ENCODE measurements around the gene TSEN2. TPM values are rescaled to one million over a fixed set of nuclear protein-coding genes. Genes with fewer than 3 reads are reported as not detected.
A peak's percentile ranks its signal among the peaks of the same experiment; 100 is the strongest.

TSEN2 gene
- total RNA-seq, 1 donor from 2014 or later: 16.0 TPM

DNA sequence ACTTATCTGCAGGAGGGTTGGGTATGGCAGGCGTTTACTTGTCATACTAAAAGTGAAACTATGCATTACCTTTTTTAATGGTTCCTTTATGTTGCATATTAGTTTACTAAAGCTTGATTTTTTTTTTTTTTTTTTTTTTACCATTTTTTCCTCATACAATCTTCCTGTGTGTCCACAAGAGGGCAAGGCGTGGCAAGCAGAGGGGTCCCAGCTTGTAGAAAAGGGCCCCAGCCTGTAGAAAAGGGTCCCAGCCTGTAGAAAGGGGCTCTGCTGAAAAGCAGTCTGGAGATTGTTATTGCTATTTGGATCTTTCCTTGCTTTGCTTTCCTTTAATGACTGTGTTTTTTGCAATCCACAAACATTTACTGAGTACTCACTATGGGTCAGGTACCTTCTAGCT lies 94.5 kb downstream of the TSEN2 start:
- no peaks in the 10 kb centered on the region for H3K4me1 ChIP-seq
- TF ChIP-seq, protein P1, sequence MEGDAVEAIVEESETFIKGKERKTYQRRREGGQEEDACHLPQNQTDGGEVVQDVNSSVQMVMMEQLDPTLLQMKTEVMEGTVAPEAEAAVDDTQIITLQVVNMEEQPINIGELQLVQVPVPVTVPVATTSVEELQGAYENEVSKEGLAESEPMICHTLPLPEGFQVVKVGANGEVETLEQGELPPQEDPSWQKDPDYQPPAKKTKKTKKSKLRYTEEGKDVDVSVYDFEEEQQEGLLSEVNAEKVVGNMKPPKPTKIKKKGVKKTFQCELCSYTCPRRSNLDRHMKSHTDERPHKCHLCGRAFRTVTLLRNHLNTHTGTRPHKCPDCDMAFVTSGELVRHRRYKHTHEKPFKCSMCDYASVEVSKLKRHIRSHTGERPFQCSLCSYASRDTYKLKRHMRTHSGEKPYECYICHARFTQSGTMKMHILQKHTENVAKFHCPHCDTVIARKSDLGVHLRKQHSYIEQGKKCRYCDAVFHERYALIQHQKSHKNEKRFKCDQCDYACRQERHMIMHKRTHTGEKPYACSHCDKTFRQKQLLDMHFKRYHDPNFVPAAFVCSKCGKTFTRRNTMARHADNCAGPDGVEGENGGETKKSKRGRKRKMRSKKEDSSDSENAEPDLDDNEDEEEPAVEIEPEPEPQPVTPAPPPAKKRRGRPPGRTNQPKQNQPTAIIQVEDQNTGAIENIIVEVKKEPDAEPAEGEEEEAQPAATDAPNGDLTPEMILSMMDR (IDR thresholded peaks at IDR 0.05): no peak
- no peaks in the 10 kb centered on the region for H3K27me3 ChIP-seq
- intact Hi-C loops (cut with DNase I): no loop called here
- no peak overlapping the region for H3K4me3 ChIP-seq
- no peak for DNase-seq
- H3K27ac ChIP-seq: no peak overlapping the region
- no peaks in the 10 kb centered on the region for H3K9me3 ChIP-seq
- peaks cover 90% of the 10 kb centered on the region for H3K36me3 ChIP-seq
- no peak for ATAC-seq

DNA sequence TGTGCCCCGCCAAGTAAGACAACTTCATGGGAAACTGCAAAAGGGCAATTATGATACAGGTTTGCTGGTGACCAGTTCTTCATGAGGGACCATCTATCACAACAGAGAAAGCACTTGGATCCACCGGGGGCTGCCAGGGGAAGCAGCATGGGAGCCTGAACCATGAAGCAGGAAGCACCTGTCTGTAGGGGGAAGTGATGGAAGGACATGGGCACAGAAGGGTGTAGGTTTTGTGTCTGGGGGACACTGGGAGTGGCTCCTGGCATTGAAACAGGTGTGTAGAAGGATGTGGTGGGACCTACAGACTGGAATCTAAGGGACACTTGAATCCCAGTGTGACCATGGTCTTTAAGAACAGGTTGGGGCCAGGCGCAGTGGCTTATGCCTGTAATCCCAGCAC lies 95.2 kb downstream of the TSEN2 start:
- no peaks in the 10 kb centered on the region for H3K4me1 ChIP-seq
- H3K9me3 ChIP-seq: no peaks in the 10 kb centered on the region
- TF ChIP-seq, protein P1 (IDR thresholded peaks at IDR 0.05): no peak
- H3K27me3 ChIP-seq: no peaks in the 10 kb centered on the region
- intact Hi-C loops (cut with DNase I): no loop called here
- H3K27ac ChIP-seq: peak overlapping the region; percentile 51
- ATAC-seq: no peak
- no peak for DNase-seq
- H3K36me3 ChIP-seq: peaks cover 90% of the 10 kb centered on the region
- H3K4me3 ChIP-seq: no peak overlapping the region

DNA sequence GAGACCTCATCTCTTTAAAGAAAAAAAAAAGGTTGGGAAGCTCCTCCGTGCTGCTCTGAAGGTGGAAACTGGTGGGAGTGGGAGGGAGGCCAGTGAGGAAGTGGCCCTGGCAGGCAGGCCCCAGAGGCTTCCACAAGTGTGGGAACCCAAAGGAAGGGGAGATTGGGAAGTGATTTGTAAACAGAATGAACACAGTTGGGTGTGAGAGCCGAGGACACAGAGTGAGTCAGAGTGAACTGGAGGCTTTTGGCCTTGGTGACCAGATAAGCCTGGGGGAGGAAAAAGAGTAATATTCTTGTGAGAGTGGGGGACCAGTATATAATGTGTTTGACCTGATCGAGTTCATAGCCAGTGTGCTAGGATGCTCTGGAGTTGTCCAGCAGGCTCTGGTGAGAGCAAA lies 95.6 kb downstream of the TSEN2 start:
- TF ChIP-seq, protein P1 (IDR thresholded peaks at IDR 0.05): no peak
- H3K4me3 ChIP-seq: no peak overlapping the region
- ATAC-seq (peak; percentile 55), DNase-seq (no peak)
- peaks cover 90% of the 10 kb centered on the region for H3K36me3 ChIP-seq
- no peaks in the 10 kb centered on the region for H3K9me3 ChIP-seq
- H3K27me3 ChIP-seq: no peaks in the 10 kb centered on the region
- no peaks in the 10 kb centered on the region for H3K4me1 ChIP-seq
- H3K27ac ChIP-seq: peak overlapping the region; percentile 51
- intact Hi-C loops (cut with DNase I): no loop called here

DNA sequence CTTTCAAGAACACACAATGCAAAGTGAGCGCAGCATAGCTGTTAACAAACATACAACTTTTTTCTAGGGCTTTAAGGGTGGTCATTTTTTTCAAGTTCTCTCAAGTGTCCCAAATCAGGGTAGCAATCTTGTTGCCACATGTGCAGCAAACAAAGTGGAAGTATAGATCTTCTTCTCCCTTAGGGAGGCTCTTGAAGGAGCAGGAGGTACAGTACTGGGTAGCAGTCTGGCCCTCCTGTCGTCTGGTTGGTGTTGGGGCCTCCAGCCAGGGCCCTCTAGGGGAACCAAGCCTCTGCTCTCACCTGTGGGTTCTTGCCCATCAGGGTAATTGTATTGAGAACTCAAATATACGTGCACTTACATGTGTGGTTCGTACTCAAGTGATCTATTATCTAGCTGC lies 98.5 kb downstream of the TSEN2 start:
- ATAC-seq (no peak), DNase-seq (no peak)
- Histone ChIP-seq H3K4me1 (no peaks in the 10 kb centered on the region), H3K36me3 (peaks cover 90% of the 10 kb centered on the region), H3K9me3 (no peaks in the 10 kb centered on the region), H3K27ac (no peak overlapping the region), H3K4me3 (no peak overlapping the region), H3K27me3 (no peaks in the 10 kb centered on the region)
- intact Hi-C loops (cut with DNase I): no loop called here
- TF ChIP-seq, protein P1 (IDR thresholded peaks at IDR 0.05): no peak

Other genes with a start within 250 kb of the TSEN2 start
- gene PPARG, start 195.4 kb upstream of the TSEN2 start, total RNA-seq: 80.7 TPM
- not detected for gene MKRN2OS, start 61.0 kb downstream of the TSEN2 start, total RNA-seq
- gene MKRN2, start 72.6 kb downstream of the TSEN2 start, total RNA-seq: 23.4 TPM
- gene RAF1, start 179.6 kb downstream of the TSEN2 start, total RNA-seq: 91.6 TPM

All from upper lobe of right lung (tissue), 1 donor.